CD14-positive monocyte (primary cell): ENCODE results near the gene RAB1A. TPM values are rescaled to one million over a fixed set of nuclear protein-coding genes. Genes with fewer than 3 reads are reported as not detected.

Experiments
- DNase-seq, 3 donors: peaks; one replicate each; pipeline ENCODE4 v3.0.0-alpha.2; 2011 to 2022
- H2AFZ ChIP-seq: 2 replicates; pipeline ENCODE4 v1.6.0; 2012; ENCODE audit warnings: mild to moderate bottlenecking, low read depth, low read length, inconsistent platforms; ENCODE audit not compliant: insufficient read depth, poor library complexity, severe bottlenecking
- H3K27ac ChIP-seq, 2 donors: 1 replicate in 1 of 2; 2 replicates in 1 of 2; pipeline ENCODE4 v1.5.1; 2012 to 2013; ENCODE audit warnings: low read length in 2 of 2, control low read depth in 1 of 2, inconsistent platforms in 1 of 2, low read depth in 1 of 2, mild to moderate bottlenecking in 1 of 2
- H3K27me3 ChIP-seq, 2 donors: one replicate each; pipeline versions ENCODE4 v1.6.0 to v1.6.1; 2011 to 2013; ENCODE audit warnings: low read length in 2 of 2; ENCODE audit not compliant: control insufficient read depth in 2 of 2, insufficient read depth in 2 of 2
- H3K36me3 ChIP-seq, 2 donors: replicated peaks in 1 of 2; 1 replicate in 1 of 2; 2 replicates in 1 of 2; pipeline versions ENCODE4 v1.5.1 to v1.6.1; 2012 to 2013; ENCODE audit warnings: low read length in 2 of 2, control low read depth in 1 of 2, inconsistent platforms in 1 of 2, mild to moderate bottlenecking in 1 of 2; ENCODE audit not compliant: insufficient read depth in 2 of 2, control insufficient read depth in 1 of 2
- H3K4me1 ChIP-seq, 2 donors: 1 replicate in 1 of 2; 2 replicates in 1 of 2; pipeline versions ENCODE4 v1.5.1 to v1.6.1; 2012 to 2013; ENCODE audit warnings: low read length in 2 of 2, control low read depth in 1 of 2, inconsistent platforms in 1 of 2, mild to moderate bottlenecking in 1 of 2, moderate library complexity in 1 of 2; ENCODE audit not compliant: insufficient read depth in 2 of 2, control insufficient read depth in 1 of 2
- H3K4me2 ChIP-seq: replicated peaks from 2 replicates; pipeline ENCODE3; 2012; ENCODE audit warnings: low read length, moderate library complexity, mild to moderate bottlenecking; ENCODE audit not compliant: poor library complexity, severe bottlenecking; ENCODE audit errors: extremely low read depth
- H3K4me3 ChIP-seq, 3 experiments: fragments of 200-600 bp in 1 of 3; sonication (generic) in 1 of 3; replicated peaks in 1 of 3; 1 replicate in 2 of 3; 2 replicates in 1 of 3; pipeline ENCODE4 v1.5.1; 2011 to 2013; ENCODE audit warnings: low read length in 3 of 3, mild to moderate bottlenecking in 3 of 3, control low read depth in 2 of 3, low read depth in 2 of 3, inconsistent platforms in 1 of 3, moderate library complexity in 1 of 3
- H3K79me2 ChIP-seq: 2 replicates; pipeline ENCODE4 v1.6.0; 2012; ENCODE audit warnings: mild to moderate bottlenecking, control low read depth, inconsistent platforms, low read length, moderate library complexity; ENCODE audit not compliant: insufficient read depth
- H3K9ac ChIP-seq: 2 replicates; pipeline ENCODE4 v1.6.0; 2017; ENCODE audit warnings: low read length, mild to moderate bottlenecking; ENCODE audit not compliant: insufficient read depth, poor library complexity, severe bottlenecking
- H3K9me3 ChIP-seq, 2 donors: replicated peaks in 1 of 2; 1 replicate in 1 of 2; 2 replicates in 1 of 2; pipeline versions ENCODE4 v1.5.1 to v1.6.1; 2012 to 2013; ENCODE audit warnings: low read length in 2 of 2, control low read depth in 1 of 2; ENCODE audit not compliant: control insufficient read depth in 1 of 2, insufficient read depth in 1 of 2
- H4K20me1 ChIP-seq: 2 replicates; pipeline ENCODE4 v1.6.0; 2012; ENCODE audit warnings: mild to moderate bottlenecking, low read length, control low read depth, moderate library complexity; ENCODE audit not compliant: insufficient read depth
- H3K27ac Mint-ChIP-seq, 7 donors: one replicate each; pipeline ENCODE4 v1.8.0; 2020; ENCODE audit warnings: mild to moderate bottlenecking in 7 of 7, mixed read lengths in 7 of 7, moderate library complexity in 6 of 7, inconsistent platforms in 2 of 7
- H3K27me3 Mint-ChIP-seq, 3 donors: one replicate each; pipeline ENCODE4 v1.8.0; 2021 to 2022; ENCODE audit warnings: low read depth in 3 of 3, mild to moderate bottlenecking in 3 of 3, mixed read lengths in 3 of 3, moderate library complexity in 3 of 3, inconsistent platforms in 1 of 3
- H3K36me3 Mint-ChIP-seq, 2 donors: one replicate each; pipeline ENCODE4 v1.8.0; 2020; ENCODE audit warnings: mixed read lengths in 2 of 2, inconsistent platforms in 1 of 2, mild to moderate bottlenecking in 1 of 2
- H3K4me1 Mint-ChIP-seq: one replicate; pipeline ENCODE4 v1.8.0; 2020; ENCODE audit warnings: mild to moderate bottlenecking, mixed read lengths
- H3K4me3 Mint-ChIP-seq, 2 donors: one replicate each; pipeline ENCODE4 v1.8.0; 2020; ENCODE audit warnings: mild to moderate bottlenecking in 2 of 2, mixed read lengths in 2 of 2, moderate library complexity in 1 of 2
- H3K9me3 Mint-ChIP-seq, 7 donors: one replicate each; pipeline ENCODE4 v1.8.0; 2020 to 2022; ENCODE audit warnings: mixed read lengths in 7 of 7, mild to moderate bottlenecking in 6 of 7, moderate library complexity in 6 of 7, inconsistent platforms in 2 of 7
- WGBS: methylation state at CpG from one replicate; pipeline ENCODE4 v1.1.5; 2013; ENCODE audit warnings: missing lambda C conversion rate; ENCODE audit not compliant: insufficient coverage; 5-methylcytosine and 5-hydroxymethylcytosine counted together
- intact Hi-C, 2 donors: fragments of 100-400 bp; cut with micrococcal nuclease; formaldehyde crosslinking; loops; one replicate each; pipeline versions ENCODE4 v1.15.0 to v1.15.1; 2023
- polyA plus RNA-seq, 3 donors: library from polyadenylated mRNA; depleted of rRNA in 1 of 3; unstranded in 2 of 3; stranded (reverse) in 1 of 3; fragments of 300-500 nt in 2 of 3; fragments of >200 nt in 1 of 3; fragmentation: Illumina TruSeq in 2 of 3; gene quantifications; 1 replicate in 2 of 3; 2 replicates in 1 of 3; pipeline ENCODE4 v1.2.3, GENCODE V29; 2012 to 2021
- TF ChIP-seq, protein P1 (sequence below): fragments of 200-600 bp; IDR thresholded peaks from one replicate; pipeline ENCODE4 v1.8.0; 2022; ENCODE audit warnings: antibody characterized with exemption, mild to moderate bottlenecking

The RAB1A gene
- polyA plus RNA-seq, 3 donors = 106 to 124 (median 110) TPM

- peaks cover 14% of the 10 kb centered on the region for H3K4me1 Mint-ChIP-seq
- H2AFZ ChIP-seq = no peak overlapping the region
- H3K9me3 Mint-ChIP-seq = no peaks in the 10 kb centered on the region
- H4K20me1 ChIP-seq = peaks cover 100% of the 10 kb centered on the region
- intact Hi-C loops = loop anchor here in 1 of 2 donors (5.0 kb wide), 1 partner anchor 35 kb away; no protein-coding TSS in a partner anchor
- H3K9me3 ChIP-seq = no peaks in the 10 kb centered on the region
- H3K9ac ChIP-seq = no peak overlapping the region
- H3K36me3 ChIP-seq = peaks cover 31 to 50% of the 10 kb centered on the region in 2 donors
- H3K79me2 ChIP-seq = peaks cover 100% of the 10 kb centered on the region
- no peaks in the 10 kb centered on the region for H3K27me3 Mint-ChIP-seq
- H3K4me3 Mint-ChIP-seq = no peak overlapping the region
- H3K27ac ChIP-seq = peak overlapping the region in 1 of 2 donors; percentile 14
- no peak overlapping the region for H3K4me2 ChIP-seq
- no peaks in the 10 kb centered on the region for H3K27me3 ChIP-seq
- peak overlapping the region in 2 of 7 donors; percentile 20 to 62 for H3K27ac Mint-ChIP-seq
- TF ChIP-seq, protein P1, sequence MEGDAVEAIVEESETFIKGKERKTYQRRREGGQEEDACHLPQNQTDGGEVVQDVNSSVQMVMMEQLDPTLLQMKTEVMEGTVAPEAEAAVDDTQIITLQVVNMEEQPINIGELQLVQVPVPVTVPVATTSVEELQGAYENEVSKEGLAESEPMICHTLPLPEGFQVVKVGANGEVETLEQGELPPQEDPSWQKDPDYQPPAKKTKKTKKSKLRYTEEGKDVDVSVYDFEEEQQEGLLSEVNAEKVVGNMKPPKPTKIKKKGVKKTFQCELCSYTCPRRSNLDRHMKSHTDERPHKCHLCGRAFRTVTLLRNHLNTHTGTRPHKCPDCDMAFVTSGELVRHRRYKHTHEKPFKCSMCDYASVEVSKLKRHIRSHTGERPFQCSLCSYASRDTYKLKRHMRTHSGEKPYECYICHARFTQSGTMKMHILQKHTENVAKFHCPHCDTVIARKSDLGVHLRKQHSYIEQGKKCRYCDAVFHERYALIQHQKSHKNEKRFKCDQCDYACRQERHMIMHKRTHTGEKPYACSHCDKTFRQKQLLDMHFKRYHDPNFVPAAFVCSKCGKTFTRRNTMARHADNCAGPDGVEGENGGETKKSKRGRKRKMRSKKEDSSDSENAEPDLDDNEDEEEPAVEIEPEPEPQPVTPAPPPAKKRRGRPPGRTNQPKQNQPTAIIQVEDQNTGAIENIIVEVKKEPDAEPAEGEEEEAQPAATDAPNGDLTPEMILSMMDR = no peak
- WGBS = no CpG with 5 or more reads among the region's 5 CpGs
- H3K36me3 Mint-ChIP-seq = peaks cover 25 to 74% of the 10 kb centered on the region in 2 donors
- H3K4me3 ChIP-seq = no peak overlapping the region
- H3K4me1 ChIP-seq = peaks cover 9 to 12% of the 10 kb centered on the region in 2 donors
- no peak for DNase-seq
Measured at GRCh38 chr2:65107530-65107929, 22.4 kb downstream of the RAB1A start.

DNA sequence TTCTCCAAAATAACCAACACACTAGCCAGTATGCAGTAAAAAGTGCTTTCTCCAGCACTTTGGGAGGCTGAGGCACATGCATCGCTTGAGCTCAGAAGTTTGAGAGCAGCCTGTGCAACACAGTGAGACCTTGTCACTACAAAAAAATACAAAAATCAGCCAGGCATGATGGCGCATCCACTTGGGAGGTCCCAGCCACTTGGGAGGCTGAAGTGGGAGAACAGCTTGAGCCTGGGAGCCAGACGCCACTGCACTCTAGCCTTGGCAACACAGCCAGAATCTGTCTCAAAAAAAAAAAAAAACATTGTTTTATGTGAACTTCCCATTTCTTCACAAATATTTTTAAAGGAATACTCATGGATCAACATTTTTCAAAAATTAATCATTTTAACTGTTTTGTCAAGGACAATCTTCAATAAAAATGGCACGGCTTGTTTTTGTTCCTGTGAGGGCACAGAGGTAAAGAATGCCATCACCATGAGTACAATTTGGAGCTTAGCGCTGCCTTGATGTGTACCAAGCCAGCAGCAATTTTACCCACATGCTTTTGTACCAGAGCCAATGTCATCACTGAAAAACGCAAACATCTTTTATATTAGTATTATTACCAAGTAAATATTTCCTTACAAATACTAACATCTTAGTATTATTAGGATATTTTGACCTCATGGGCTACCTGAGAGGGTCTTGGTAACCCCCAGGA, 26.7 kb downstream of the RAB1A start:
- WGBS = 100% methylated on average over 2 of the region's 6 CpGs
- Mint-ChIP-seq H3K9me3 (no peaks in the 10 kb centered on the region), H3K27ac (peak overlapping the region in 3 of 7 donors; percentile 25 to 63 (median 46)), H3K36me3 (peaks cover 46 to 84% of the 10 kb centered on the region in 2 donors), H3K4me1 (peaks cover 1% of the 10 kb centered on the region), H3K4me3 (no peak overlapping the region), H3K27me3 (no peaks in the 10 kb centered on the region)
- Histone ChIP-seq H2AFZ (no peak overlapping the region), H3K36me3 (peaks cover 57 to 80% of the 10 kb centered on the region in 2 donors), H3K27me3 (no peaks in the 10 kb centered on the region), H3K4me1 (no peaks in the 10 kb centered on the region), H3K27ac (peak overlapping the region in 1 of 2 donors; percentile 41), H3K9ac (no peak overlapping the region), H3K4me2 (no peak overlapping the region), H3K9me3 (no peaks in the 10 kb centered on the region), H3K79me2 (peaks cover 100% of the 10 kb centered on the region), H4K20me1 (peaks cover 100% of the 10 kb centered on the region), H3K4me3 (no peak overlapping the region)
- intact Hi-C loops = no loop called here
- TF ChIP-seq, protein P1 = no peak
- no peak for DNase-seq
